HG03432 (cell line): ENCODE data around the gene ZNF668.
A peak's percentile ranks its signal among the peaks of the same experiment; 100 is the strongest.
"Not testable (repeated sequence)": the region's sequence is repeated elsewhere in the genome, so short reads cannot be mapped to it uniquely, and the experiment has no call there.

Experiments
- ATAC-seq: cut with Tn5 transposase; IDR thresholded peaks from one replicate; pipeline ENCODE4 v1.9.1; 2021; ENCODE audit warnings: mild to moderate bottlenecking, moderate library complexity; ENCODE audit not compliant: unreplicated experiment

The ZNF668 gene

GRCh38 chr16:31061126-31061812, 12.8 kb downstream of the ZNF668 start:
- ATAC-seq = no peak

GRCh38 chr16:31055613-31056012, 18.4 kb downstream of the ZNF668 start:
- no peak for ATAC-seq

- no peak for ATAC-seq
Measured at GRCh38 chr16:31052114-31052513, 21.9 kb downstream of the ZNF668 start.

GRCh38 chr16:31050280-31051030, 23.6 kb downstream of the ZNF668 start:
- no peak for ATAC-seq

GRCh38 chr16:31043898-31044481, 30.1 kb downstream of the ZNF668 start:
- no peak for ATAC-seq

GRCh38 chr16:31043352-31043751, 30.7 kb downstream of the ZNF668 start:
- ATAC-seq = no peak

GRCh38 chr16:31042866-31043265, 31.2 kb downstream of the ZNF668 start:
- no peak for ATAC-seq

- ATAC-seq = no peak
Measured at GRCh38 chr16:31038993-31039392, 35.0 kb downstream of the ZNF668 start.

GRCh38 chr16:31036691-31037090, 37.3 kb downstream of the ZNF668 start:
- no peak for ATAC-seq

- peak; percentile 55 for ATAC-seq
Measured at GRCh38 chr16:31033709-31034492, 40.1 kb downstream of the ZNF668 start.

- ATAC-seq = peak; percentile 76
Measured at GRCh38 chr16:31032736-31033708, 41.0 kb downstream of the ZNF668 start, which contains the start of gene STX4. STX4 (plus strand) TSS chr16:31033558; CDS start chr16:31033806, 248 bp downstream.

- ATAC-seq = no peak
Measured at GRCh38 chr16:31031276-31031675, 42.8 kb downstream of the ZNF668 start.

- ATAC-seq = no peak
Measured at GRCh38 chr16:31029272-31029671, 44.8 kb downstream of the ZNF668 start.

- ATAC-seq = no peak
Measured at GRCh38 chr16:31025339-31025738, 48.7 kb downstream of the ZNF668 start.

GRCh38 chr16:31023627-31024226, 50.3 kb downstream of the ZNF668 start:
- no peak for ATAC-seq

- no peak for ATAC-seq
Measured at GRCh38 chr16:31023252-31023602, 50.8 kb downstream of the ZNF668 start.

GRCh38 chr16:31022544-31023251, 51.3 kb downstream of the ZNF668 start:
- ATAC-seq = no peak

GRCh38 chr16:31020536-31020935, 53.5 kb downstream of the ZNF668 start:
- no peak for ATAC-seq

GRCh38 chr16:31017756-31018155, 56.3 kb downstream of the ZNF668 start:
- ATAC-seq = not testable (repeated sequence)
